HL-60 (cell line): Measurements from ENCODE around the gene HOXD11.

Experiments used
- DNase-seq, 2 experiments: peaks; one replicate each; pipeline ENCODE4 v3.0.0-alpha.2; 2010 to 2020; ENCODE audit warnings: low read depth in 1 of 2, low spot score in 1 of 2
- H3K27ac ChIP-seq: fragments of 250-450 bp; sonication (Bioruptor Pico); replicated peaks from 2 replicates; pipeline ENCODE4 v1.5.1; 2020; ENCODE audit warnings: mild to moderate bottlenecking, moderate library complexity
- H3K27me3 ChIP-seq: fragments of 250-450 bp; sonication (Bioruptor Pico); 2 replicates; pipeline ENCODE4 v1.5.1; 2021; ENCODE audit warnings: mild to moderate bottlenecking, moderate library complexity; ENCODE audit not compliant: insufficient read depth, poor library complexity, severe bottlenecking
- H3K4me3 ChIP-seq: replicated peaks from 2 replicates; pipeline ENCODE4 v1.5.1; 2011; ENCODE audit warnings: mild to moderate bottlenecking, control low read depth, low read length; ENCODE audit not compliant: insufficient read depth
- CTCF ChIP-seq: IDR thresholded peaks from one replicate; pipeline ENCODE4 v1.5.1; 2011; ENCODE audit warnings: low read length, control low read depth, inconsistent platforms; ENCODE audit not compliant: insufficient read depth
- GABPA ChIP-seq: IDR thresholded peaks from 2 replicates; pipeline ENCODE4 v1.6.1; 2012; ENCODE audit warnings: low read depth
- POLR2AphosphoS5 ChIP-seq: IDR thresholded peaks from 2 replicates; pipeline ENCODE4 v1.6.1; 2012; ENCODE audit warnings: low read depth
- SPI1 ChIP-seq: IDR thresholded peaks from 2 replicates; pipeline ENCODE4 v1.6.1; 2012; ENCODE audit warnings: low read depth, mild to moderate bottlenecking, borderline replicate concordance
- TF ChIP-seq, protein P1 (sequence below): IDR thresholded peaks from 2 replicates; pipeline ENCODE4 v1.6.1; 2012; ENCODE audit warnings: low read depth; ENCODE audit not compliant: insufficient replicate concordance

The HOXD11 gene

DNA sequence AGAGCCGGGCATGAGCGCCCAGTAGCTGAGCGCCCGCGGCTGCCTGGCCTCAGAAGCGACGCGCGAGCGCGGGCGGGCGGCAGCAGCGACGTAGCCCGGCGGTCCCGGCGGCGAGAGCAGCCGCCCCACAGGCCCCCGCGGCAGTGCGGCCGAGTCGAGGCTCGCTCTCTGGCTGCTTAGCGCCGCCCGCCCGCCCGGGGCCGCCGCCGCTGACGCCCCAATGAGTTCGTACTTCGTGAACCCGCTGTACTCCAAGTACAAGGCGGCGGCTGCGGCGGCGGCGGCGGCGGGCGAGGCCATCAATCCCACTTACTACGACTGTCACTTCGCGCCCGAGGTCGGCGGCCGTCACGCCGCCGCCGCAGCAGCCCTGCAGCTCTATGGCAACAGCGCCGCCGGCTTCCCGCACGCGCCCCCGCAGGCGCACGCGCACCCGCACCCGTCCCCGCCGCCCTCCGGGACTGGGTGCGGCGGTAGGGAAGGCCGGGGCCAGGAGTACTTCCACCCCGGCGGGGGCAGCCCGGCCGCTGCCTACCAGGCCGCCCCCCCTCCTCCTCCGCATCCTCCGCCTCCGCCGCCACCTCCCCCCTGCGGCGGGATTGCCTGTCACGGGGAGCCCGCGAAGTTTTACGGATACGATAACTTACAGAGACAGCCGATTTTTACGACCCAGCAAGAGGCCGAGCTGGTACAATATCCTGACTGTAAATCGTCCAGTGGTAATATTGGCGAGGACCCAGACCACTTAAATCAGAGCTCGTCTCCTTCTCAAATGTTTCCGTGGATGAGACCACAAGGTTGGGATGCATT lies 23.3 kb downstream of the HOXD11 start:
- H3K27ac ChIP-seq: no peak overlapping the region
- H3K4me3 ChIP-seq: 0 out of 2 replicates have a peak overlapping the region, but pooled peaks have one; percentile 14
- H3K27me3 ChIP-seq: peaks cover 83% of the 10 kb centered on the region
- TF ChIP-seq GABPA (no peak), SPI1 (no peak), POLR2AphosphoS5 (no peak), CTCF (no peak)
- TF ChIP-seq, protein P1, sequence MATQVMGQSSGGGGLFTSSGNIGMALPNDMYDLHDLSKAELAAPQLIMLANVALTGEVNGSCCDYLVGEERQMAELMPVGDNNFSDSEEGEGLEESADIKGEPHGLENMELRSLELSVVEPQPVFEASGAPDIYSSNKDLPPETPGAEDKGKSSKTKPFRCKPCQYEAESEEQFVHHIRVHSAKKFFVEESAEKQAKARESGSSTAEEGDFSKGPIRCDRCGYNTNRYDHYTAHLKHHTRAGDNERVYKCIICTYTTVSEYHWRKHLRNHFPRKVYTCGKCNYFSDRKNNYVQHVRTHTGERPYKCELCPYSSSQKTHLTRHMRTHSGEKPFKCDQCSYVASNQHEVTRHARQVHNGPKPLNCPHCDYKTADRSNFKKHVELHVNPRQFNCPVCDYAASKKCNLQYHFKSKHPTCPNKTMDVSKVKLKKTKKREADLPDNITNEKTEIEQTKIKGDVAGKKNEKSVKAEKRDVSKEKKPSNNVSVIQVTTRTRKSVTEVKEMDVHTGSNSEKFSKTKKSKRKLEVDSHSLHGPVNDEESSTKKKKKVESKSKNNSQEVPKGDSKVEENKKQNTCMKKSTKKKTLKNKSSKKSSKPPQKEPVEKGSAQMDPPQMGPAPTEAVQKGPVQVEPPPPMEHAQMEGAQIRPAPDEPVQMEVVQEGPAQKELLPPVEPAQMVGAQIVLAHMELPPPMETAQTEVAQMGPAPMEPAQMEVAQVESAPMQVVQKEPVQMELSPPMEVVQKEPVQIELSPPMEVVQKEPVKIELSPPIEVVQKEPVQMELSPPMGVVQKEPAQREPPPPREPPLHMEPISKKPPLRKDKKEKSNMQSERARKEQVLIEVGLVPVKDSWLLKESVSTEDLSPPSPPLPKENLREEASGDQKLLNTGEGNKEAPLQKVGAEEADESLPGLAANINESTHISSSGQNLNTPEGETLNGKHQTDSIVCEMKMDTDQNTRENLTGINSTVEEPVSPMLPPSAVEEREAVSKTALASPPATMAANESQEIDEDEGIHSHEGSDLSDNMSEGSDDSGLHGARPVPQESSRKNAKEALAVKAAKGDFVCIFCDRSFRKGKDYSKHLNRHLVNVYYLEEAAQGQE: no peak
- DNase-seq: no peak

GRCh38 chr2:176130957-176131847 lies 24.1 kb downstream of the HOXD11 start:
- TF ChIP-seq, protein P1: no peak
- TF ChIP-seq POLR2AphosphoS5: no peak
- no peak for TF ChIP-seq GABPA
- no peak for TF ChIP-seq CTCF
- TF ChIP-seq SPI1: no peak
- peaks cover 83% of the 10 kb centered on the region for H3K27me3 ChIP-seq
- no peak overlapping the region for H3K27ac ChIP-seq
- no peak for DNase-seq
- no peak overlapping the region for H3K4me3 ChIP-seq

GRCh38 chr2:176131848-176132158 lies 24.7 kb downstream of the HOXD11 start:
- Histone ChIP-seq H3K4me3 (no peak overlapping the region), H3K27ac (no peak overlapping the region), H3K27me3 (peaks cover 81% of the 10 kb centered on the region)
- TF ChIP-seq POLR2AphosphoS5: no peak
- no peak for TF ChIP-seq SPI1
- TF ChIP-seq CTCF: no peak
- TF ChIP-seq, protein P1: no peak
- TF ChIP-seq GABPA: no peak
- no peak for DNase-seq
